ENCODE results near the gene ANKHD1.

The ANKHD1 gene, protein sequence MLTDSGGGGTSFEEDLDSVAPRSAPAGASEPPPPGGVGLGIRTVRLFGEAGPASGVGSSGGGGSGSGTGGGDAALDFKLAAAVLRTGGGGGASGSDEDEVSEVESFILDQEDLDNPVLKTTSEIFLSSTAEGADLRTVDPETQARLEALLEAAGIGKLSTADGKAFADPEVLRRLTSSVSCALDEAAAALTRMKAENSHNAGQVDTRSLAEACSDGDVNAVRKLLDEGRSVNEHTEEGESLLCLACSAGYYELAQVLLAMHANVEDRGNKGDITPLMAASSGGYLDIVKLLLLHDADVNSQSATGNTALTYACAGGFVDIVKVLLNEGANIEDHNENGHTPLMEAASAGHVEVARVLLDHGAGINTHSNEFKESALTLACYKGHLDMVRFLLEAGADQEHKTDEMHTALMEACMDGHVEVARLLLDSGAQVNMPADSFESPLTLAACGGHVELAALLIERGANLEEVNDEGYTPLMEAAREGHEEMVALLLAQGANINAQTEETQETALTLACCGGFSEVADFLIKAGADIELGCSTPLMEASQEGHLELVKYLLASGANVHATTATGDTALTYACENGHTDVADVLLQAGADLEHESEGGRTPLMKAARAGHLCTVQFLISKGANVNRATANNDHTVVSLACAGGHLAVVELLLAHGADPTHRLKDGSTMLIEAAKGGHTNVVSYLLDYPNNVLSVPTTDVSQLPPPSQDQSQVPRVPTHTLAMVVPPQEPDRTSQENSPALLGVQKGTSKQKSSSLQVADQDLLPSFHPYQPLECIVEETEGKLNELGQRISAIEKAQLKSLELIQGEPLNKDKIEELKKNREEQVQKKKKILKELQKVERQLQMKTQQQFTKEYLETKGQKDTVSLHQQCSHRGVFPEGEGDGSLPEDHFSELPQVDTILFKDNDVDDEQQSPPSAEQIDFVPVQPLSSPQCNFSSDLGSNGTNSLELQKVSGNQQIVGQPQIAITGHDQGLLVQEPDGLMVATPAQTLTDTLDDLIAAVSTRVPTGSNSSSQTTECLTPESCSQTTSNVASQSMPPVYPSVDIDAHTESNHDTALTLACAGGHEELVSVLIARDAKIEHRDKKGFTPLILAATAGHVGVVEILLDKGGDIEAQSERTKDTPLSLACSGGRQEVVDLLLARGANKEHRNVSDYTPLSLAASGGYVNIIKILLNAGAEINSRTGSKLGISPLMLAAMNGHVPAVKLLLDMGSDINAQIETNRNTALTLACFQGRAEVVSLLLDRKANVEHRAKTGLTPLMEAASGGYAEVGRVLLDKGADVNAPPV (N-terminal part only)

DNA sequence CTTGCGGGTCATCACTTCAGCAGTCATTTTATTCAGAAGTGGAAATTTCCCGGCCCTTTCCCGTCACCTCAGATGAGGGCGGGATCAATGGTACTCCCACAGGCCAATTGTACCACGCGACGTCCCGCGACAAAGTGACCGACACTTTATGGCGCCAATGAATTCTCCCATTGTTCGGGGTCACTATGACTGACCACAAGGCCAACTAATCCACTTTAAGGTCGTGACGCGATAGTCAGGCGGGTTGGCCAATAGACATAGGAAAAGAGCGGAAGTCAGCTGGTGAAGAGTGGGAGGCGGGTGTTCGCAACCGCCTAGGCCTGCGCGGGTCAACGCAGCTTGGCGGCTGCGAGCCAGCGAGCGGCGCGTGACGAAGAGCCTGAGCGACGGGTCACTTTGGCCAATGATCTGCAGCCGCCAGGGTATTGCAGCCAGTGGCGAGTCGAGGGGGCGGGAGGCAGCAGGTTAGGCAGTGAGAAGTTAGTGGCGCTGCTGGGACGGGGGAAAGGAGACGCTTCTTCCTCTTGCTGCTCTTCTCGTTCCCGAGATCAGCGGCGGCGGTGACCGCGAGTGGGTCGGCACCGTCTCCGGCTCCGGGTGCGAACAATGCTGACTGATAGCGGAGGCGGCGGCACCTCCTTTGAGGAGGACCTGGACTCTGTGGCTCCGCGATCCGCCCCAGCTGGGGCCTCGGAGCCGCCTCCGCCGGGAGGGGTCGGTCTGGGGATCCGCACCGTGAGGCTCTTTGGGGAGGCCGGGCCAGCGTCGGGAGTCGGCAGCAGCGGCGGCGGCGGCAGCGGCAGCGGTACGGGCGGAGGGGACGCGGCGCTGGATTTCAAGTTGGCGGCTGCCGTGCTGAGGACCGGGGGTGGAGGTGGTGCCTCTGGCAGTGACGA lies at the start of gene ANKHD1:
Gene ANKHD1 (plus strand): TSS at position 472 of the 896 bp plus-strand sequence. CDS start 135 bp downstream, at position 607.
- DNase-seq, result peak; percentile 99

DNA sequence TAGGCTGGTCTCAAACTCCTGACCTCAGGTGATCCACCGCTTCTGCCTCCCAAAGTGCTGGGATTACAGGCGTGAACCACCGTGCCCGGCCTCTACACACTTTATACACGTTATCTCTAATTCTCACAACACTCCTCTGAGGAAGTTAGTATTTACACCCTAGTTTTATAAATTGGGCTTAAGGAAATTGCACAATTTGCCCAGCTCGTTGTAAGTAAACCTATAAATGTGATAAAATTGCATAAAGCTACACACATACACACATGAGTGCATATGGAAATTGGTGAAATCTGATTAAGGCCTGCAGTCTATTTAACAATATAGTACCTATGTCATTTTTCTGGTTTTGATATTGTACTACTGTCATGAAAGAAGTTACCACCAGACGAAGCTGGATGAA lies 46.1 kb upstream of the ANKHD1 start:
- no peak for DNase-seq

DNA sequence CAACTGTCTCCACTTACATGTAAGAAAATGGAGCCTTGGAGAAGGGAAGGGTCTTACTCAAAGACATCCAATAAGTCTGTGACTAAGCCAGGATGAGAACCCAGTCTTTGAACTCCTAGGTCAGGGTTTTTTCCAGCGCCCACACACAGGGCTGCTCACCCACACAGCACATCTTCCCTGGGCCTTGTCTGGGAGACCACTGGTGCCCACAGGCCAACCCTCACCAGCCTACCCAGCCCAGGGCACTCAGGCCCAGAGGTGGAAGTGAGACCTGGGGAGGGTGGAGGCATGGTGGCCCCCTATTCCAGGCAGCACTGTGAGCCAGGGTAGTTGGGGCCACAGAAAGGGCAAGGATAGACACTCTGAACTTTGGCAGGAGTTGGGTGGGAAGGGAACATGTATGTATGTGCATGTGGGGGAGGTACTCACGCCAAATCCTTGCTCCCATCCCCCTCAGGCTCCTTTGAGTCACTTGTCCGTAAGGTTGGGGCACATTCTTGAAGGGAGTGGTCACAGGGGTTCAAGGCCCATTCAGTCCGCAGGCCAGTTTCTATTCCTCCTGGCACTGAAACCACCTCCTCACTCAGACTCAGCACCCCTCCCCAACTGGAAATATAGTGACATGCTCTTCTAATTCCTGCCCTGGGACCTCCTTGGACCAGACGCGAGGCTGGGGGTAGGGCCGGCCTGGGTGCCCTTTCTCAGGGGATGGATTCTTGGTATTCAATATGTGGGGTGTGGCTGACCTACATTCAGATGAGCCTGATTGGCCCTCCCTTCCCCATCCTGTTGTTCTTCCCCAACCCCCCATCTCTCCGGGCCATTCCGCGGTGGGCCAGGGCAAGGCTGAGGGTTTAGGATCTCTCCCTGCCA lies 44.5 kb upstream of the ANKHD1 start:
- no peak for DNase-seq

GRCh38 chr5:140357726-140358093 lies 43.9 kb upstream of the ANKHD1 start:
- DNase-seq, result peak; percentile 82

DNA sequence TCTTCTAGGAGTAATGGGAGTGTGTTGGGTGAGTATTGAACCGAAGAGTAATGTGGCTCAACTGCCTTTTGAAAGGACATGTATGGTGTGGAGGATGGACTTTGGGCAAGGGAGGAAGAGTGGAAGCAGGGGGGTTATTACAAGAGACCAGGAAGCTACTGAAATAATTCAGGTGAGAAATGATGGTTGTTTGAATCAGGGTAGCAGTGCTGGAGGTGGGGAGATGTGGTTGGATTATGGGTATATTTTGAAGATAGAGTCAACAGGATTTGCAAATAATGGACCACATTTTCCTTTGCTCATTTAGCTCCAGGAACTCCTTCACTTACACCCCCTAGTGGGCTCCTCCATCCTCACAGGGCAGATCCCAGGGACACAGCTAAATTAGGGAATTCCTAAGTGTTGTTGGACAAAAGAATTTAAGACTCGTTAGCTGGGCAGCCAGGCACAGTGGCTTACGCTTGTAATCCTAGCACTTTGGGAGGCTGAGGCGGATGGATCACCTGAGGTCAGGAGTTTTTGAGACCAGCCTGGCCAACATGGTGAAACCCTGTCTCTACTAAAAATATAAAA lies 42.8 kb upstream of the ANKHD1 start:
- no peak for DNase-seq

- no peak for DNase-seq
Observed at GRCh38 chr5:140360101-140360500, 41.5 kb upstream of the ANKHD1 start, which contains the start of gene SLC4A9. Gene SLC4A9 (plus strand): TSS chr5:140360194. CDS start chr5:140360237, 43 bp downstream.

- no peak for DNase-seq
Observed at GRCh38 chr5:140360681-140361479, 40.8 kb upstream of the ANKHD1 start.

GRCh38 chr5:140361901-140362300 lies 39.7 kb upstream of the ANKHD1 start:
- DNase-seq, result no peak

GRCh38 chr5:140362311-140362710 lies 39.3 kb upstream of the ANKHD1 start:
- no peak for DNase-seq

- DNase-seq, result peak; percentile 85
Observed at GRCh38 chr5:140362875-140363630, 38.6 kb upstream of the ANKHD1 start.

GRCh38 chr5:140363631-140364471 lies 37.8 kb upstream of the ANKHD1 start:
- no peak for DNase-seq

DNA sequence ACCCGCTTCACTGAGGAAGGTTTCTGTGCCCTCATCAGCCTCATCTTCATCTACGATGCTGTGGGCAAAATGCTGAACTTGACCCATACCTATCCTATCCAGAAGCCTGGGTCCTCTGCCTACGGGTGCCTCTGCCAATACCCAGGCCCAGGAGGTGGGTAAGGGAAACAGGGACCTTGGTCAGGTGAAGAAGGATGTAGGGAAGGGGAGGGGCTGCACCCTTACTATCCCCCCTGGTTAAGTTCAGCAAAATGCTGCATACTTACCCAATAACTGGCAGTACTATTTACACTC lies 37.2 kb upstream of the ANKHD1 start:
- no peak for DNase-seq

DNA sequence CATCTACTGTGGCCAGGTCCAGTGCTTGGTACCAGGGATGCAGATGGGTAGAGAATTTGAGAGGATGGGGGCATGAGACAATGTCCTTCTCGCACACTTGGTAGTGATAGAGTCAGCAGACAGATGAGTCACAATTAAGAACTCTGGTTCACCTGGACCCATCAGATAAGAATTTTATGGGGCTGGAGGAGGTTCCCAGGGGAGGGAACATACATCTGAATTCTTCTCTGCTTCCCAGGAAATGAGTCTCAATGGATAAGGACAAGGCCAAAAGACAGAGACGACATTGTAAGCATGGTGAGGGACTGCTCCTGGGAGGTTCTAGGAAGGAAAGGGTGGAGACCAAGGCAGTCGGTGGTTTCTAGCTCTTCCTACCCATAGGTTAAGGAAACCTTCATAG lies 36.4 kb upstream of the ANKHD1 start:
- no peak for DNase-seq

DNA sequence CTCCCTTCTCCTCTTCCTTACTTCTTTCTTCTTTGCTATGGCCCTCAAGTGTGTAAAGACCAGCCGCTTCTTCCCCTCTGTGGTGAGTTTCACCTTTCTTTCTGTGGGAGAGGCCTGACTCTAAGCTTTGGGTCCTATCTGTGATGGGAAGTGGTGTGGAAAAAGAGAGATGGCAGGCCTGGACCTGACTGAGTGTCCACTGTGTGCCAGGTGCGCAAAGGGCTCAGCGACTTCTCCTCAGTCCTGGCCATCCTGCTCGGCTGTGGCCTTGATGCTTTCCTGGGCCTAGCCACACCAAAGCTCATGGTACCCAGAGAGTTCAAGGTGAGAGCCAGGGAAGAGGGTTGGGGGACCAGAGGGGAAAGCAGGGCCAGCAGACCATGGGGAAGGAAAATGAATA lies 35.7 kb upstream of the ANKHD1 start:
- no peak for DNase-seq

DNA sequence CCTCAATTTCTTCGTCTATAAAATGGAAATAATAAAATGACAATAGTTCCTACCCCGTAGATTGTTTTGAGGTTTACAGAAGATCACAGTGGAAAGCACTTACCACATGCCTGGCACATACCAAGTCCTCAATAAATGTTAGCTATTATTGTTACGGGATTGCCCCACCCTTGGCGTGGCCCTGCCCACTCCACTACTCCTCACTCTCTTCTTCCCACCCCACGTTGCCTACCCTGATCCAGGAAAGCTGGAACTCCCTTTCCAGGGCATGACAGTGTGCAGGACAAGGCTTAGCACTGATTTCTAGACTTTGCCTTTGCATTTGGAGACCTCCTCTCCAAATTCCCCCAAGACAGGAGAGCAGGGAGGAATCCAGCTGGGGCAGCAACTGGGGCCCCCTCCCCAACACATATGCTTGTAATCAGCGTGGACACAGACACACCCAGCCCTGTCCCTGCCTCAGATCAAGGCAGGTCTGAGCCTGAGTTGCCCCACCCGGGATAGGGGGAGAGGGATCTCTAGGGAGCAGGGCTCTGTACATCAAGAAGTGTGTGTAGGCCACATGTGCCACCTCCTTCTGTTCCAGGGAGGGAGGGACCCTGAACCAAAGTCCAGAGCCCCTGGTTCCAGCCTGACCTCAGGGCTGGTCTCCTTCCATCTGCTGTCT lies 34.9 kb upstream of the ANKHD1 start:
- no peak for DNase-seq

DNA sequence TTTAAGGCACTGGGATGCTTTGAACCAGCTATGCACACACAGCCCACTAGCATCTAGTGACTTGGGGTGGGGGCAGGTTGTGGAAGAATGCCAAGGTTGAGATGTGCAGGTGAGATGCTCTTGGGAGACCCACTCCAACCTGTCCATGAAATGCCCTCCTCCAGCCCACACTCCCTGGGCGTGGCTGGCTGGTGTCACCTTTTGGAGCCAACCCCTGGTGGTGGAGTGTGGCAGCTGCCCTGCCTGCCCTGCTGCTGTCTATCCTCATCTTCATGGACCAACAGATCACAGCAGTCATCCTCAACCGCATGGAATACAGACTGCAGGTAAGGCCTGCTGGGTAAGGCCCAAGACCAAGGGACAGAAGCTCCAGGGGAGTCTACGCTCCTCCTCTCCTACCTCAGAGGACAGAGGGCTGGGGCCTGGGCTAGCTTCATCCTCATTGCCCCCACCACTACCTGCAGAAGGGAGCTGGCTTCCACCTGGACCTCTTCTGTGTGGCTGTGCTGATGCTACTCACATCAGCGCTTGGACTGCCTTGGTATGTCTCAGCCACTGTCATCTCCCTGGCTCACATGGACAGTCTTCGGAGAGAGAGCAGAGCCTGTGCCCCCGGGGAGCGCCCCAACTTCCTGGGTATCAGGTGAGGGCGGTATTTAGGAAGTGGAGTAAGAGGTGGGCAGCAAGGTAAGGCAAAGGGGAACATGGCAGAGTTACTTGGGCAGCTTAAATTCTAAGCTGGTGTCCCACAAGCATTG lies 34.2 kb upstream of the ANKHD1 start:
- no peak for DNase-seq

Measured in CD4-positive, alpha-beta T cell treated with Interleukin-12 subunit alpha and Interleukin-12 subunit beta, for 1 hour (primary cell).